ENCODE data around the gene USF1.
A peak's percentile ranks its signal among the peaks of the same experiment; 100 is the strongest.
"Not testable (repeated sequence)": the region's sequence is repeated elsewhere in the genome, so short reads cannot be mapped to it uniquely, and the experiment has no call there.

USF1 gene

DNA sequence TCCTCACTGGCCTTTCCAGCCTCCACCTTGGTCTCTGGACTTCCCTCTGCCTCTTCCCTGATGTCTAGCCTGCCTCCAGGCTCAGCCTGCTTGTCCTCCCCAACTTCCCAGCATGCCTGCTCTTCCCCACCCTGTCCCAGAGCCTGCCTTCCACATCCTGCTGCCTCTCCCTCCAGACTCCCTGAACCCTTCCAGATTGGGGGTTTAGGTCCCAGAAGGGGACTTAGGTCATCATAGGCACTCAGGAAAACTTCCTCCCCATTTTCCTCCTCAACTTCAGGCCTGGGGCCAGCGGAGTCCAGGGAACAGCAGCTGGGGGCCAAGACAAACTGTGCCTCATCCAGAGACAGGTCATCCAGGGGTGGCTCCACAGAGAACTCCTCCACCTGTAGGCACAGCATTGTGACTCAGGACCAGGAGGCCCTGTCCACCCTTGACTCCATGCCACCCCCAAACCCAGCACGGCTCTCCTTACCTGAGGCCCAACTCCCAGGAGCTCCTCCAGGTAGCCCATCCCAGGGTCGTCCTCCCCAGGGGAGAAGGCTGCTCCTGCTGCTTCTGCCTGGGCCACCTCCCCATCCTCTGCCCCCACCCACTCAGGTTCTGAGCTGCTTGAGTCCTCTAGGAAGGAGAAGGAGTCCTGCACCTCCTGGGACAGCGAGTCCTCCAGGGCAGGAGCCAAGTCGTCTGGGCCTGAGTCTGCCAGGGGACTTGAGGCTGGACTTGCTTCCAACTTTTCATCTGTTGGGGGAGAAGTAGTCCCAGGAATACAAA, 3.4 kb upstream of the USF1 start:
- DNase-seq (ENCODE audit: low read depth in 3 of 3): no peak

DNA sequence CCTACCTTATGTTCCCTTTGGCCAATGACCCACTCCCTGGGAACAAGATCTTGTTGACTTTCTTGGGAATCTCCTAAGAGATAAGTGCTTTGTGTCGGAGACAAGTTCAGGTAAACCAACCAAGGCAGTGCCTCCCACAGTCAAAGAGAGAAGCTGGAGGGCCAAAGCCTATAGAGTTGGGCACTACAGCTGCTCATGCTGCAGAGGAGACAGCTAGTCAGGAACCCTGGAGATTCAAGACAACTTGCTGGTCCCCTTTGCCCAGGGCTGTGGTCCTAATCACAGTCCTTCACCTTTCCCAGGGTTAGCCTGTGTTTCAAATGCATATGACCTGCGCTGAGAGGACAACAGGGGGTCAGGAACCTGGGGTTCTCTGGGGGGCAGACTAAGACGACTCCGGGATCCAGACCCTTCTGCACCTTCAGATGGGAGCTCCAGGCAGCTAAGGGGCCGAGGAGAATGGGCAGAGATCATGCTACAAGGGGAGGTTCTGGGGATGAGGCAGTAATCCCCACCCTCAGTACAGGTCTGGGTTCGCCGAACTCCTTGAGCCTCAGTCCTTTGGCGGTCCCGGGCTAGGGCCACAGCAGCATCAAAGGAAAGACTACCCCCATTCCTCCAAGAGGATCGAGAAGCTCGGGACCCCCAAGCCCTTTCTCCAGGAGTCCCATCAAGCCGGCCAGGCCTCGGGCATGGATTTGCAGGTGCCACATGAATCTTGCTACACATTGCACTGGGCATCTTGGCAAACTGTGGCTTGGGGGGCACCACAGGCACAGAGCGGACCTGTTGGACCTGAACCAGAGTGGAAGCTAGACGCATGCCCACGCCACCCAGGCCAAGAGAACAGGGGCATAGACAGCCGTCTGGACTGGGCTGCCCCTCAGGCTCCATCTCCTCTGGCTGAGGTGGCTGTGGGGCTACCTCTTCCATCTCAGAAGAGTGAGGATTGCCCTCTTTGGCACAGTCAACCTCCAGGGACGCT, 2.0 kb upstream of the USF1 start:
- no peak for DNase-seq (ENCODE audit: low read depth in 3 of 3)

DNA sequence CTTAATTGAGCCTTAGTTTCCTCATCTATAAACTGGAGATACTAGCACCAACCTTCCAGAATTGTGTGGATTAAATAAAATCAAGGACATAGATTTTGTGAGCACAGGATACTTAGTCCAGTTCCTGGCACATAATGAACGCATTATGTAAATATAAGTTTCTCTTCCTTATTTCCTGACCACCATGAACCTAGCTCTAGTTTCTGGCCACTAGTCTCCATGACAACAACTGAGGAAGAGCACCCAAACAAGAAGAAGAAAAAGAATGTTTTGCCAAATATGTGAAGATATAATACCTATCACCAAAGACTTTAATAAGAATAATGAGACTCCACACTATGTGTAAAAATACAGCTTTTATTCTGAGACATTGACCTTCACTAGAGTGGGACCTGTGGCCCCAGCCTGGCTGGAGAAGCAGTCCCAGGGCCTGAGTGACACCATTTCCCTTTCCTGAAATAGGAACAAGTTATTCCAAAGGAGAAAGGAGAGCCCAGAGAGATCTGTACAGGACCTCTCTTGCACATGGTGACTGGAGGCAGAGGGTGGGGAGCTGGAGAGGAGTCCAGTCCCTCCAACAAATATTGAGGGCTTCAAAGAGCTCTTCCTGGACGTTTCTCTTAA, 940 bp upstream of the USF1 start:
- no peak for DNase-seq (ENCODE audit: low read depth in 3 of 3)

DNA sequence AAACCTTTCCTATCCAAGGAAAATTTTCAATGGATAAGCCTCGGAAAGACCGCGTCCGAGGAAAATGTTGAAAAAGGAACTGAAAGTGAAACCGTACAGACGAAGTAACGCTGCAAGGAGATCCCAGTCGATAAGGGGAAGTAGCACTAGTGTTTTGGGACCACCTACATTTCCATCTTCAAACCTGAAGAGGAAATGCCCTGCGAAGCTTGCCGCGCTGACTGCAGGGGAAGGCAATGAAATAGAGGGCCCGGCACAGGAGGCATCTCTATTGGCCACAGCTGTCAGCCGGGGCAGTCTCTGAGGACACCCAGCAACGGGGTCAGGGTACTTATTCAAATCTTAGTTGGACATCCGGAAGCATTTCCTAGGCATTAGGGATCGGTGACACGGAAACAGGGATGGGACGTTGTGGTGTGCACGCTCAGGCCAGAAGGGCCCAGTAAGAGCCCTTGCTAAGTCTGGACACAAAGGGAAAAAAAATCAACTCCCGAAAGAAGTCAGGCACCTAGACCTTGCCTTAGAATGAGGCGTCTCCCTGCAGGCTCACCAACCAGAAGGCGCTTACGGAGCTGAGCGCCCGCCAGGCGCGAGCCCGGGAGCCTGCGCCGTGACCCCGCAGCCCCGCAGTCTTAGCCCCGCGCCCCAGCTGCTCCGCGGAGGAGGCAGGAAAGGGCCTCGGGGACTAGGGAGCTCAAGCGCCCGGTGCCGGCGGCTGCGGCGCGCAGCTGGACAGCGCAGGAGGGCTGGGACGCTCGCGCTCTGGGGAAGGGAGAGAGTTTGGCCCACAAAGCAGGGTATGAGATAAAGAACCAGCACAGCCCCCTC, 655 bp downstream of the USF1 start:
- DNase-seq (ENCODE audit: low read depth in 3 of 3): peak in 2 of 3 experiments; percentile 15 to 47

DNA sequence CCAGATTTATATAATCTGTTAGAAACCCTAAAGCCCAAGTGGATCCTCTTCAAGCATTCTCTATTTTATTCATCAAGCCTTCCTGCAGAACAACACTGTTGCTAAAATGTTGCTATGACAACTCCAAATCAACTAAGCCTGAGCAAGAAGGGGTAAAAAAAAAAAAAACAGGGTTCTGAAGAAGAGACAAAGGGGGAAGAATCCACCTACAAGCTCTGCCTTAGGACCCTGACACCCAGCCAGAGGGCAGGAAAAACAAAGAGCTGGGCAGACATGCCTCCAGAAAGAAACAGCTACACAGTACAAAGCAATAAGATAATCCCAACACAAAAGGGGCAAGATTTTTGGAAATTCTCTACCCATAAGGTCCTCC, 1.3 kb downstream of the USF1 start:
- DNase-seq (ENCODE audit: low read depth in 3 of 3): no peak

DNA sequence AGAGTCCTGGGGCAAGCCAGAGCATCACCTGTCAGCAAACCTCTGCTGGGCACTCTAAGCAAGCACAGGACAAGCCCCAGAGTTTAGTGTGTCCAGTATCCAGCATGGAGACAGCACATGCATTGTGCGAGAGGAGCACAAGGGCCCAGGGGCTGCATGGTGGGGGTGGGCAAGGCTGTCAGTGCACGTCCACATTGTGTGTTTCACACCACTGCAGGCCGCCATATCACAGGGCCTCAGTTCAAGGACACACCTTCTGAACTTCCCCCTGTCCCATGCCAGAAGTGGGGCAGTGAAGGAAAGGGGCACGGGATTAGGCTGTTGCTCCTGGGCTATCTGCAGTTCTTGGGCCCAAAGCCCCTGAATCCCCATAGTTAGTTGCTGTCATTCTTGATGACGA, 6.2 kb downstream of the USF1 start:
- DNase-seq (ENCODE audit: low read depth in 3 of 3): no peak

DNA sequence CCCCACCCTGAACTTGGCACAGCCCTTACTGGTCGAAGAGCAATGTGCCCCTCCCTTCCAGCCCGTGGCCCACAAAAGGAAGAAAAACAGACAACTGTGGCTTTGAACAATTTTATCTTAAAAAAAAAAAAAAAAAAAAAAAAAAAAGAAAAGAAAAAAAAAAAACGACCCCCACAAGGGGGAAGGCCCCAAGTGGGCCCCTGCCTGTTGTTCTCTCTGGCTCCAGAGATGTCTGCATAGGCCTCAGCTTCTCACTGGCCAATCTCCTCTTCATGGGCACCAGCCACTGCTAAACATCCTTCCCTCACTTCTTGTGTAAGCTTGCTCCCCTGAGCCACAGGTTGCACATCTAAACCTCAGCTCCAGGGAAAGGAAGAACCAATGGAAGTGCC, 6.6 kb downstream of the USF1 start:
- DNase-seq (ENCODE audit: low read depth in 3 of 3): no peak

DNA sequence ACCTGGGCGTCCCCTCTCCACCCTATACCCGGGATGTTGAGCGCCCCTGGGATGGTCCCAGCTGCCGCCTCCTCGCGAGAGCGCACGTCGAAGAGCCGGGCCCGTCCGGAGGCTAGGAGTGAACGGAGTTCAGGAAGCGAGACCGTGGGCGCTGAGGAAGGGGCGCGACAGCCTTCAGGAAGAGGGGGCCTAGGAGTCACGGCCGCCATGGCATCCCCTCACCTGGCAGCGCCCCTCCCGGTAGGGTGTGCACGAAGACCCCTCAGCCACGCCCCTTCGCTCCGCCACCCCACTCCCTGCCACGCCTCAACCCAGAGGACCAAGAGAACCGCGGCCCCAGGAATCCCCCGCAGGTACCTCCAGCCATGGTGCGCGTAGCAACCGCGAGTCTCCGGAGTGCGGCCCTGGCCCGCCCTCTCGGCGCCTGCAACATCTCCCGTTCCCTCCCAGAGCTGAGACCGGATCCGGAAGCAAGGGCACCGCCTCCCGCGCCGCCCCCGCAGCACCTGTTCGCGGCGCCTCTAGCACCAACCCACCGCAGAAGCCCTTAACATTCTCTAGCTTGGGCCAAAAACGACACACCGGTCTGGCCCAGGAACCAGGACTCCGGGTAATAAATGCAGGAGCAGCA, 7.1 kb downstream of the USF1 start, which contains the start of gene TSTD1:
Gene TSTD1, minus strand, starts transcription at position 442 of the 631 bp plus-strand sequence. Its CDS starts 75 bp downstream, at position 367.
- DNase-seq (ENCODE audit: low read depth in 3 of 3): peak; percentile 73 to 84 (median 74)

DNA sequence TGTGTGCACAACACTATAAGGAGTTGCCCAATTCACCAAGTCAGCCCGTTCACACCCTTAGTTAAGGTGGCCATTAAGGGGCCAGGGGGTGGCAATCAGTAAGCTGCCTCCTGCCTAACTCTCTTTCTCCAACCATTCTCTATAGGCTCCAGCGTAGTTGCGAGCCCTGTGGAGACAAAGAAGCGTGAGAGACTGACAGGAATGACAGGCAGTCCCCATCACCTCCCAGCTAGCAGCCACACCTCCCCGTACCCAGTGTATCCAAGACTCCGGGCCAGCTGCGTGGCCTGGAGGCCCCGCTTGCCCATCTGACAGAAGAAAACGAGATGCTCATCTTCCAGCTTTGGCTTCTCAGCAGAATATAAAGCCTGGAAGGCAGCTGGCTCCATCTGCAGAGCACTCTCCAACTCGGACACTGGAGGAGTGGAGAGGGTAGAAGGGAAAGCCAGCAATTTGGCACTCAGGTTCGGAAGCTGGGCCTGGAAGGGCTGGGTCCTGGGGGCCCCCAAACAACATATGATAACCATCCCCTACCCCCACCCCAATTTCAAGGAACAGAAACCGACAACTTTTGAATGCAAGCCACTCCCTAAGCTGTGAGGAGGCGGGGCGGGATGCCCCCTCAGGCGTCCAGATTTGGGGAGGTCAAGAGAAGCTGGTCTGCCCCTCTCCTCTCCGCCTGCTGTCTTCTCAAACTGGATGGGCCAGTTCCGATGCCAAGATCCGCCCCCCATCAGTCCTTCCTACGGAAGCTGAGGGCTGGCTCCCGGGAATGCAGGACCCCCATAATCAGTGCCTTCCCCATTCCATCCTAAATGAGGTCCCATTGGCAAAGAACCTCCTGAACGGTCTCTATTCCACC, 7.9 kb downstream of the USF1 start:
- no peak for DNase-seq (ENCODE audit: low read depth in 3 of 3)

DNA sequence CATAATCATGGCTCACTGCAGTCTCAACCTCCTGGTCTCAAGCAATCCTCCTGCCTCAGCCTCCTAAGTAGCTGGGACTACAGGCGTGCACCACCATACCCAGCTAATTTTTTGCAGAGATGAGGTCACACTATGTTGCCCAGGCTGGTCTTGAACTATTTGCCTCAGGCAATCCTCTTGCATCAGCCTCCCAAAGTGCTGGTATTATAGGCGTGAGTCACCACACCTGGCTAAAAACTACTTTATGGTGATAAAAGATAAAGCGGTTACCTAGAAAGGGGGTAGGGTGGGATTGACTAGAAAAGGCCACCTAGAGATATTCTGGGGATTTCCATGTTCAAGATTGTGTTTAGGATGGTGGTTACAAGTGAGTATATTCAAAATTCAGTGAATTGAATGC, 12.0 kb downstream of the USF1 start:
- DNase-seq (ENCODE audit: low read depth in 3 of 3): no peak

DNA sequence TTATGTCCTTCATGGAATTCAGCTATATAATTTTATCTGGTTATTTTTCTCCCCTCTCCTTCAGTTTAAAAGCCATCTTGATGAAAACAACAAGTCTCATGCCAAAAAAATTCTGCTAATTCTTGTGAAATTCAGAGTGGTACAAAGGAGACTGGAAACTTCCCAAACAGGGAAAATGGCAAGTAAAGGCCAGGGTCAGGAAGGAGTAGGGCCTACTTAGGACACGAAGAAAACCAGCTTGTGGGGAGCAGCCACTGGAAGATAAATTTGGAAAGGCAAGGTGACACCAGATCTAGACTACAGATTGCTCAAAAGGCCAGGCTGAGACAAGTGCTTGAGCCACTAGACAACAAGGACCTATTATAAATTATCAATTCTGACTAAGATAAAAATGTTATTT, 13.4 kb downstream of the USF1 start:
- DNase-seq (ENCODE audit: low read depth in 3 of 3): no peak

DNA sequence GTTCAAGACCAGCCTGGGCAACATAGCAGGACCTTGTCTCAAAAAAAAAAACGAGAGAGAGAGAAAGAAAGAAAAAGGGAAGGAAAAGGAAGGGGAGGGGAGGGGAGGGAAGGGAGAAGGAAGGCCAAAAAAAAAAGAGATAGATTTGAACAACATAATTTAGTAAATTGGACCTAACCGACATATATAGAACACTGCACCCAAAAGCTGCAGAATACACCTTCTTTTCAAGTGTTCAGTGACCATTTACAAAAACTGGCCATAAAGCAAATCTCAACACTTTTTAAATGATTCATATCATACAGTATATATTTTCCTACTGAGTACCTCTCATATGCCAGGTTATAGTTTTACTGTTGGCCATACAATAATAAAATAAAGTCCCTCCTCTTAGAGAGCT, 13.9 kb downstream of the USF1 start:
- DNase-seq (ENCODE audit: low read depth in 3 of 3): no peak

DNA sequence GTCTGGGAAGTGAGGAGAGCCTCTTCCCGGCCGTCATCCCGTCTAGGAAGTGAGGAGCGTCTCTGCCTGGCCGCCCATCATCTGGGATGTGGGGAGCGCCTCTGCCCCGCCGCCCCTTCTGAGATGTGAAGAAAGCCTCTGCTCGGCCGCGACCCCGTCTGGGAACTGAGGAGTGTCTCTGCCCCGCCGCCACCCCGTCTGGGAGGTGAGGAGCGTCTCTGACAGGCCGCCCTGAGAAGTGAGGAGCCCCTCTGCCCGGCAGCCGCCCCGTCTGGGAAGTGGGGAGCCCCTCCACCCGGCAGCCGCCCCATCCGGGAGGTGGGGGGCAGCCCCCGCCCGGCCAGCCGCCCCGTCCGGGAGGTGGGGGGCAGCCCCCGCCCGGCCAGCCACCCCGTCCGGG, 16.3 kb downstream of the USF1 start:
- DNase-seq (ENCODE audit: low read depth in 3 of 3): not testable (repeated sequence)

DNA sequence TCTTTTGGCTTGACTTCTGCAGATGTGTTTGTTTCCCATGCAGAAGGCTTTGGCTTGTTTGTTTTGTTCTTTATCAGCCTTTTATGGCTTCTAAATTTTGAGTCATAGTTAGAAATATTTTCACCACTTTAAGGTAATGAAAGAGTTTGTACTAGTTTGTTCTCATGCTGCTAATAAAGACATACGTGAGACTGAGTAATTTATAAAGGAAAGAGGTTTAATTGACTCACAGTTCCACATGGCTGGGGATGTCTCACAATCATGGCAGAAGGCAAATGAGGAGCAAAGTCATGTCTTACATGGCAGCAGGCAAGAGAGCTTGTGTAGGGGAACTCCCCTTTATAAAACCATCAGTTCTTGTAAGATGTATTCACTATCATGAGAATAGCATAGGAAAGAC, 18.8 kb downstream of the USF1 start:
- DNase-seq (ENCODE audit: low read depth in 3 of 3): not testable (repeated sequence)

DNA sequence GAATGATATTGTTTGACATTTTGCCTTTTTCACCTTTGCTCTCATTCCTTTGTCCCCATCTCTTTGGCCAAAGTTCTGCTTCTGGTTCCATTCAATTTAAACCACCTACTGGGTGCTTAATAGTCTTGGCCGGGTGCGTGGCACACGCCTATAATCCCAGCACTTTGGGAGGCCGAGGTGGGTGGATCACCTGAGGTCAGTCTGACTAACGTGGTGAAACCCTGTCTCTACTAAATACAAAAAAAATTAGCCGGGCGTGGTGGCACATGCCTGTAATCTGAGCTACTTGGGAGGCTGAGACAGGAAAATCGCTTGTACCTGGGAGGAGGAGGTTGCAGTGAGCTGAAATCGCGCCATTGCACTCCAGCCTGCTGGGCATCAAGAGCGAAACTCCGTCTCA, 23.3 kb downstream of the USF1 start:
- not testable (repeated sequence) for DNase-seq (ENCODE audit: low read depth in 3 of 3)

DNA sequence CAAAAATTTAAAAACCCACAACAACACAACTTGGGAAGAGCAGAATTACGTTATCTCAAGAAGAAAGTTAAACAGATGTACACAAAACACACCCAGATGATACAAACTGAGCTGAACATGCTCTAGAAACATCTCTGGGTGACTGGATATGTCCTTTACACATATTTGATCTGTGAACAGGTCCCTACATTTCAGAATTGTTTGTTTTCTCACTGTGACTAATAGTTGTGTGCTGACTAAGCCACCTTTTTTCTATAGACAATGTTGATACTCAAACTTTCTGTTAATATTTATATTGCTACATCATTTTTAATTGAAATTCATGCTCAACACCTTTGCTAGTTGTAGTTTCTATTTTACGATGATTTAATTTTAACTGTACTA, 23.8 kb downstream of the USF1 start:
- no peak for DNase-seq (ENCODE audit: low read depth in 3 of 3)

DNA sequence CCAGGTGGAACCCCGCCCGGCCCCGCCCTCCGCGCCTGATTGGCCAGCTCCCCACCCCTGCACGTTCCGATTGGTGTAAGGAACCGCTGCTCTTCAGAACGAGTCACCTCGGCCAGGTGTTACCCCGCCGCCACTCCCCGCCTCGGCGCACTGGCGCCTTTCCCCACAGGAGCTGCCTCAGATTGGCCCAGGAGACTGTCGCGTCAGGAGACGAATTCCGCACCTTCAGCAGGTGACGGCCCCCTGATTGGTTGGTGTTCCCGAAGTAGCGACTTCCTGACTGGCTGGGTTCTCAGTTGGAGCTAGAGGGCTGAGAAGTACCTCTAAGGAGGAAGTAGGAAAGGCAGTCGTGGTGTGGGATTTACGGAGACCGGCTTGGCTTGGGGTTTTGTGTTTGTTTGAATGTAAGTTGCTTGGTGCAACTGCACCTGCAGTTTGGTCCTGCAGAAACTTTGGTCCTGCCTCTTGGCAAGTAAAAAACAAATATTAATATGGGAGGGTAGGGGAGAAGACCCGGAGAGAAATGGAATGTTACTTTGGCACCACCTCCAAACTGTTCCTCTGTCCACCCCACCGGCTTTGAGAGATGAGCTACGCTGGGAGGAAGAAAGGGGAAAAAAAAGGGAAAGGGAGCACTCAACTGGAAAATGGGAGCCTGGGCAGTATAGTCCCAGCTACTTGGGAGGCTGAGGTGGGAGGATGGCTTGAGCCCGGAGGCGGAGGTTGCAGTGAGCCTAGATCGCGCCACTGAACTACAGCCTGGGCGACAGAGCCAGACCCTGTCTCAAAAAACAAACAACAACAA, 24.4 kb downstream of the USF1 start:
- DNase-seq (ENCODE audit: low read depth in 3 of 3): peak; percentile 62 to 85 (median 67)

DNA sequence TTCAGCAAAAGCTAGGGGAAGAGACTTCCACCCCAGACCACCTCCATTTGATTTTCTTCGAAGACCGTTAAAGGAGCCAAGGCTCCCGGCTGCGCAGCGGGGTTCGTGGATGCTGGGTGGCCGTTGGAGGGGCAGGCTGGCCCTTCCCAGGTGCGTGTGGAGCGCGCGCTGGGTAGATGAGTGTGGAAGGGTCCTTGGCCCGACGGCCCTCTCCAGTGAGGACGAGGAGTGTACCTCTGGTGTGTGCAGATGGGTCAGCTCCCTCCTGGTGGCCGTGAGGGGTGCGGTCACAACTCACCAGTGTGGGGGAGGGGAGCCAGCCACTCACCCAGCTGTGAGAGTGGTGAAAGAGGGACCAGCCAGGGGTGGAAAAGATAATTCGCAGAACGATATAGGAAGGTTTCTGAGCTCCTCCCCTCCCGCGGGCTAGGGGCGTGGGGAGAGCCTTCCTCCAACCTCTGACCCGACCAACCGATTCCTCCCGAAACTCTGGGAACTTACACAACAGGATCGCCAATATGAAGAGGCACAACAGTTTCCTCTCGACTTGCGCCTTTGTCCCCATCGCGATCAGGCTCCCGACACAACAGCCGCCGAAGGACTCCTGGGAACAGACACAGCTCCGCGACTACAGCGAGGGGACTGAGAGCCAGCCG, 25.1 kb downstream of the USF1 start, which contains the start of gene F11R:
Gene F11R, minus strand, starts transcription at position 644 of the 656 bp plus-strand sequence. Its CDS starts 79 bp downstream, at position 565.
- peak in 1 of 3 experiments; percentile 24 for DNase-seq (ENCODE audit: low read depth in 3 of 3)
